Measurements from ENCODE around the gene TKT.
"Not testable (repeated sequence)": the region's sequence is repeated elsewhere in the genome, so short reads cannot be mapped to it uniquely, and the experiment has no call there.

Gene TKT

GRCh38 chr3:53255775-53256703 lies at the start of gene TKT:
Gene TKT, minus strand, starts transcription at chr3:53256022. Its CDS starts 80 bp downstream, at chr3:53255942.
- DNase-seq (ENCODE audit: low spot score) = peak; percentile 97

GRCh38 chr3:53303957-53304356 lies 48.1 kb upstream of the TKT start:
- no peak for DNase-seq (ENCODE audit: low spot score)

GRCh38 chr3:53303549-53303948 lies 47.7 kb upstream of the TKT start:
- DNase-seq (ENCODE audit: low spot score) = no peak

GRCh38 chr3:53300826-53301225 lies 45.0 kb upstream of the TKT start:
- DNase-seq (ENCODE audit: low spot score) = no peak

- DNase-seq (ENCODE audit: low spot score) = peak; percentile 59
Observed at GRCh38 chr3:53299611-53300023, 43.8 kb upstream of the TKT start.

GRCh38 chr3:53295410-53295809 lies 39.6 kb upstream of the TKT start:
- no peak for DNase-seq (ENCODE audit: low spot score)

GRCh38 chr3:53293867-53294266 lies 38.0 kb upstream of the TKT start:
- no peak for DNase-seq (ENCODE audit: low spot score)

GRCh38 chr3:53288214-53288613 lies 32.4 kb upstream of the TKT start:
- DNase-seq (ENCODE audit: low spot score) = no peak

- DNase-seq (ENCODE audit: low spot score) = peak; percentile 26
Observed at GRCh38 chr3:53287131-53287629, 31.4 kb upstream of the TKT start.

- no peak for DNase-seq (ENCODE audit: low spot score)
Observed at GRCh38 chr3:53286727-53287126, 30.9 kb upstream of the TKT start.

- DNase-seq (ENCODE audit: low spot score) = no peak
Observed at GRCh38 chr3:53282581-53282980, 26.8 kb upstream of the TKT start.

GRCh38 chr3:53278667-53279066 lies 22.8 kb upstream of the TKT start:
- DNase-seq (ENCODE audit: low spot score) = no peak

- DNase-seq (ENCODE audit: low spot score) = no peak
Observed at GRCh38 chr3:53274938-53275605, 19.2 kb upstream of the TKT start.

- DNase-seq (ENCODE audit: low spot score) = no peak
Observed at GRCh38 chr3:53273146-53273670, 17.4 kb upstream of the TKT start.

GRCh38 chr3:53269888-53270880 lies 14.4 kb upstream of the TKT start:
- DNase-seq (ENCODE audit: low spot score) = peak; percentile 91

GRCh38 chr3:53269193-53269592 lies 13.4 kb upstream of the TKT start:
- not testable (repeated sequence) for DNase-seq (ENCODE audit: low spot score)

- no peak for DNase-seq (ENCODE audit: low spot score)
Observed at GRCh38 chr3:53267766-53268165, 11.9 kb upstream of the TKT start.

GRCh38 chr3:53264718-53265117 lies 8.9 kb upstream of the TKT start:
- no peak for DNase-seq (ENCODE audit: low spot score)

- DNase-seq (ENCODE audit: low spot score) = no peak
Observed at GRCh38 chr3:53263907-53264306, 8.1 kb upstream of the TKT start.

- DNase-seq (ENCODE audit: low spot score) = no peak
Observed at GRCh38 chr3:53261712-53262111, 5.9 kb upstream of the TKT start.

- no peak for DNase-seq (ENCODE audit: low spot score)
Observed at GRCh38 chr3:53260286-53260785, 4.5 kb upstream of the TKT start.

All from hepatic stellate cell (primary cell).